ENCODE results near the gene SLC9A8.
"Not testable (repeated sequence)": the region's sequence is repeated elsewhere in the genome, so short reads cannot be mapped to it uniquely, and the experiment has no call there.

The SLC9A8 gene

DNA sequence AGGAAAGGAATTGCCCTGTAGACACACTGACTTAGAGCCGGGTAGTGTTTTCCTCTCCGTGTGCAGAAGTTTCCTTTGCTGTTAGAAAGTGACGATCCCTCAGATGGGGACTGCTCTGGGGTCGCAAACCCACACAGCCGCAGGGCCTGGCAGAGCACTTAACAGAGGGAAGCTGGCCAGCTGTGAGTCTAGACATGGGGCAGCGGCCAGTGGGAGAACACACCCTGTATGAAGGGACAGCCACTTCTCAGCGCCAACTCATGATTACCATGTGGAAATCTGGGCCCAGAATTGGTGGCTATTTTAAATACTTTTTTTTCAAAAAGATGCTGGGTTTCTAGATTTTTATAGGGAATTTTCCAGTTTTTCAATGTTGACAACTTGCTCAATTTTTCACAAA lies 39.4 kb downstream of the SLC9A8 start:
- no peak for DNase-seq

DNA sequence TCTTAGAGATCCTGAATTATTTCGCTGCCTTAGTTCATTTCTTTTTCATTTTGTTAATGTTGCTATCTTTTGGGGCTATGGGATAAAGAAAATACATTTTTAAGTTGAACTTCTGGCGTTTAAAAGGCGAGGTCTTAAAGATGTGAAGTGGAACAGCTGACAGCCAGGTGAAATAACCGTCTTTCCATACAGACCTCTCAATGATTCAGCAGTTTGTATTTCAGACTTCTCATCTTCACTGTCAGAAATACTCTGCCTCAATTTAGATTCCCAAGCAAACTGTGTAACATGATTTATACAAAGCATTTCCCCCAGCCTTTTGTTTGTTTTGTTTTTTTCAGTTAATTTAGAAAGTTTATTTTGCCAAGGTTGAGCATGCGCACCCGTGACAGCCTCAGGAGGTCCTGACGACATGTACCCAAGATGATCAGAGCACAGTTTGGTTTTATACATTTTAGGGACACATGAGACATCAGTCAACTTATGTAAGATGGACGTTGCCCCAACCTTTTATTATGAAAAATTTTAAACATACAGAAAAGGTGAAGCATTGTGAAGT lies 40.0 kb downstream of the SLC9A8 start:
- DNase-seq: no peak

DNA sequence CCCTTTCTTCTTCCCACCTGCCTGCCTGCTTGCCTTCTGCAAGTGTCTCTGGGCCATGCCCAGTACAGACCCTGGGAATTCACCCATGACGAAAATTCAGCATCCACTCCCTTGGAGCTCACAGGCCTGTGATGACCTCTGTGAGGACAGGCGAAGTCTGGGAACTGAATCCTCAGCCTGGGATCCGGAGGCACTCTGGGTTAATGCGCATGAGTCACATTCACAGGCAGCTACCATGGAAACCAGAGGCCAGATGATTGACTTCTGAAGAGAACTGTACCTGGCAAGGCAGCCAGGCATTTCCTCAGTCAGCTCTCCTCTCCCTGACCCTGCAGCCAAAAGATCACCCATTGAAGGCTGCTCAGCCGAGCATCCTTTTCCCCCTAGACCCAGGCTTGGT lies 41.0 kb downstream of the SLC9A8 start:
- DNase-seq: no peak

DNA sequence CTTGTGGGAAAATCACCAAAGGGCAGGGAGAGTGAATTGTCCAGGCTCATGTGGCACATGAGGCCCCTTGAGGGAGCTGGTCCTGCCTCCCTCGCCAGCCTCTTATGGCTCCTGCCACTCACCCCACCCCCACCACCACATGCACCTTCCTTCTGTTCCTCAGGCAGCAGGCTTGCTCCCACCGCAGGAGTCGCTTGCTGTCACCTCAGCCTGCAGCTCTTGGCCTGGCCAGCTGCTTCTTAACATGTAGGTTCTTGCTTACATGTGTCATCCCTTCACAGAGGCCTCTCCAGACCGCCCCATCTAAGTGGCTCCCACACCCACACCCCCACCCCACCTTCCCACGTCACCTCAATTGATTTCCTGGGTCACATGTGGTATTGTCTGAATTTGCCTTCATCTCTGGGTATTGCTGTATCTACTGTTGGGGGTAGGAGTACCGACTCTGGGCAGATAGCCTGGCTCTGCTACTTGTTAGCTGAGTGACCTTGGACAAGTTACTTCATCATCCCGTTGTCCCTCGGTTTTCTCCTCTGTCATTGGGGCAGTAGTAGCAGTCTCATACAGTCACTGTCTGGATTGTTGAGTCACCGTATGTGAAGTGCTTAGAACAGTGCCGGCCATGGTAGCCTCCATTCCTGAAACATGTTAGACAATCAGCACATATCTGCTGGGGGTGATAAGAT lies 41.7 kb downstream of the SLC9A8 start:
- no peak for DNase-seq

DNA sequence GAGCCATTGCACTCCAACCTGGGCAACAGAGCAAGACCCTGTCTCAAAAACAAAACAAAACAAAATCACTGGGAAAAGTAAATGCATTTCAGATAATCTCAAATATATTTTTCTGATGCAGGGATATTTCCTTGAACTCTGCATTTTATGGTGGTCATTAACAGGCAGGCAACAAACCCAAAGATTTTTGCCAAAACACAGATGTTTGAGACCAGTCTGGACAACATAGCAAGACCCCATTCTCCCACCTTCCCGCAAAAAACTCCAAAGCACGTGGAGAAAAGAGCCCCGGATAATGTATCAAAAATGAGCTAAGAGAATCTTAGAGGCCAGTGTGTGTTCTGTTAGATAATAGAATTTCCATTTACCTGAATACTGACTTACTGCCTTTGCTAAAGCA lies 44.3 kb downstream of the SLC9A8 start:
- DNase-seq: no peak

DNA sequence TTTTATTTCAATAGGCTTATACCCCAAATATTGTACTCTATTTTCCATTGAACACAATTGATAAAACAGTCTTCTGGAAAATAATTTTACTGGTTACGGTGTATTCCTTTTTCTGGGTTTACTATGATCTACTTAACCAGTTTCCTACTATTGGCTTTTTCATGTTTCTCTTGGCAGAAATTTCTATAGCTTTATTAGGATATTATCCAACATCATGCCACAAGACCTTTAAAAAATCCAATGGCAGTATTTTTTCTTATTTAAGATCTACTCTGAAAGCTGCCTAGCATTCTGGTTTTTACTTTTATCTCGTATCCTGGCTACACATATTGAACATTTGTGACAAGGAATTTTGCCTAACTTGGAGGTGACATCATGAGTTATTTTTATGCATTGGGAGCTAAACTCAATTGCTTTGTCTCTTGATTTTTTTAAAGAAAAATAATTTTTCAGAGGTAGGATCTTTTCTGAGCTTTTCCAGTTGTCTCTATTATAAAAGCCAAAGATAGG lies 45.5 kb downstream of the SLC9A8 start:
- DNase-seq: no peak

DNA sequence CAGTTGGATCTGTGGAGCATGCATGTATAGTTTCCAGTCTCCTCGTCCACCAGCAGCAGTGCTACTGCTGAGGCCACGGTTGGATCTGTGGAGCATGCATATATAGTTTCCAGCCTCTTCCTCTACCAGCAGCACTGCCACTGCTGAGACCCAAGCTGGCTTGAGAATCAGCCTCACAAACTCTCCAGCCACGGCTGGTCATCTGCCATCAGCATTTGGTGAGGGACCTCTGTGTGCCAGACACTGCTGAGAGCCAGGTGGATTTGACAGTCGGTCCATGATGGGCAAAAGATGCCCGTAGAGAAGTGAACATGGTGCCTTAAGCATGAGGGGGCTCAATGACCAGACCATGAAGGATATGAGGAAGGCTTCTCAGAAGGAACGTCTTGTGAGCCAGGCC lies 46.4 kb downstream of the SLC9A8 start:
- no peak for DNase-seq

DNA sequence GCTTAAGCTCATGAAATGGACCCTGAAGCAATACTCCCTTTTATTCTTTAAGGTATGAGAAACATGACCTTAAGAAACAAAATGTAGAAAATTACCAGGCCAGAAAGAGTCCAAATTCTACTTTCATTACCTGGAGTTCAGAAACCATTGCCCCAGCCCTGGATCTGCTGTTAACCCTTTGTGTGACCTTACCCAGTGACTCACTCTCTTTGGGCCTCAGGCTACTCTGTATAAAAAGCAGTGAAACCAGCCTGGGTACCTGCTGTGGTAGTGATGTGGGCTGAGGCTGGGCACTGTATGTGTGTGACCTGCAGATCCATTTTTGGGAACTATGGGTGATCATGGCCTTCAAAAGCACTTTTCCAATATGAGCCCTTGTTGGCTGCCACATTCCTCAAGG lies 47.2 kb downstream of the SLC9A8 start:
- no peak for DNase-seq

DNA sequence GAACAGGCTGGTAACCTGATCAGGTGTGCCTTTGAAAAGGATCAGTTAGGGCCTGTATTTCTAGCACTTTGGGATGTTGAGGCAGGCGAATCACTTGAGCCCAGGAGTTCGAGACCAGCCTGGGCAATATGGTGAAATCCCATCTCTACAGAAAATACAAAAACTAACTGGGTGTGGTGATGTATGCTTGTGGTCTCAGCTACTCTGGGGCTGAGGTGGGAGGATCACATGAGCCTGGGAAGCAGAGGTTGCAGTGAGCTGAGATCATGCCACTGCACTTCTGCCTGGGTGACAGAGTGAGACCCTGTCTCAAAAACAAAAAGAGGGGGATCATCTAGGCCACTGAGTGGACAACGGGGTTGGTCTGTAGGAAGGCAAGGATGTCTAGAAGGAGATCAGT lies 48.6 kb downstream of the SLC9A8 start:
- DNase-seq: not testable (repeated sequence)

DNA sequence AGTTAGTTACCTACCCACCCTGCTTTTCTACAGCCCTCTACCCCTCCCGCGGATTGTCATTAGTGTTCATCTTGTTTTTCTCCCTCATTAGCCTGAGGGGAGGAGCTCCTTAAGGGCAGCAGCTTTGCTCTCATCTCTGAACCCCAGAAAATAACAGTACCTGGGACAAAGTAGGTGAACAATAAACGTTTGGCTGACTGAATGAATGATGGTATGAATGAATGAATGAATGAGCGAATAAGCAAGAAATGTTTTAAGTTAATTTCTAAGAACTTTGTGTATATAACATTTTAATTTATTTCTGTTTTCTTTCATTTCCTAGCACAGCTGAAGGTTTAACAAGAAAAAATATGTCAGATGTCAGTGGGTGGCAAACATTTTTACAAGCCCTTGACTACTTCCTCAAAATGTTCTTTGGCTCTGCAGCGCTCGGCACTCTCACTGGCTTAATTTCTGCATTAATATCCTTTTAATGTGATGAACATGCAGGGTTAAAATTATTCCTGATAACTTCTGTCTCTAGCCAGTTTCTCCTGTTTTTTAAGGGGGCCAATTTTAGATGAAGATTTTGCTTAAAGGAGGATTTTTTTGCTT lies 50.1 kb downstream of the SLC9A8 start:
- no peak for DNase-seq

DNA sequence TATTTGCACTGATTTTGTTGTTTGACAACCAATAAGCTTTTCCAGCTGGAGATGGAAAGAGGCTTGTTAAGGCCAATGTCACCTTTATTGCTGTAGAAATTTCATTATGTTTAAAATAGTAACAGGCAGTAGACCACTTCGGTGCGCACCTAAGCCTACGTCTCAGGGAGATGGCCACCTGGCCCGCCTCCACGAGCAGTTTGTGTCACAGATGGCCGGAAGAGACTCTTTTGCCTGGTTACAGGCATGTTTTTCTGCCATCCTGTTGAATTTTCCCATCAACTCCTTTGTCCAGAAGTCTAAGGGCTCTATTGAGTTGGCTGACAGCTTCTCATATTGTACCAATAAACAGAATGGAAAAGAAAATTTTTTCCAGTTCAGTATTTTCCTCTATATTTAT lies 51.0 kb downstream of the SLC9A8 start:
- no peak for DNase-seq

DNA sequence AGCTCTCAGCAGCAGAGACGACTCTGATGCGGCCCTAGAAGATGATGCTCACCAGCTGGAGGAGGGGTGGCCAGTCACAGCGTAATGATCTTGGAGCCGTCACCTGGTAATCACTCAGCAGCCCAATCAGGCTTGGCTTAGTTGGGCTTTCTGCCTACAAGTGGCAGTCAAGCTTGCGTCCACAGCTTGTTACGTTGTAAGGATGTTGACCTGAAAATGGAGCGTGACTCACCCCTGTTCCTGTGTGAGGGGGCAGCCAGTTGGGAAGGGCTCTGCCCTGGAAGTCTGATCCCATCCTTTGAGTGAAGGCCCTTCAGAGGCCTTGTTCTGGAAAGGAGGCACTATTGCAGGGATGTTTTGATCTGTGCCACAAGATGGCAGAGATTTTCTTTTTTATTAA lies 52.9 kb downstream of the SLC9A8 start:
- no peak for DNase-seq

DNA sequence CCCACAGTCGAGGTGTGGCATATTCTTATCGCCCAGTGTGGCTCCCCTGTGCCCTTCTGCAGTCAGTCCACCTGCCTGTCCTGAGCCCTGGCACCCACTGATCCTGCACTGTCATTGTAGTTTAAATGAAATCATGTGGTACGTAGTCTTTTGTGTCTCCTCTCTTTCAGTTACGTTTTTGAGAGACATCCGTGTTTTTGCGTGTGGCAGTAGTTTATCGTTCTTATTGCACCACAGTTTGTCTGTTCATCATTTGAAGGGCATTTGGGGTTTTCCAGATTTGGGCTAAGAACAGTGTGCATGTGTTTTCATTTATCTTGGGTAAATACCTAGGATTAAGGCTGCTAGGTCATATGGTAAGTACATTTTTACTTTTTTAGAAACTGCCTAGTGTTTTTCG lies 53.4 kb downstream of the SLC9A8 start:
- no peak for DNase-seq

DNA sequence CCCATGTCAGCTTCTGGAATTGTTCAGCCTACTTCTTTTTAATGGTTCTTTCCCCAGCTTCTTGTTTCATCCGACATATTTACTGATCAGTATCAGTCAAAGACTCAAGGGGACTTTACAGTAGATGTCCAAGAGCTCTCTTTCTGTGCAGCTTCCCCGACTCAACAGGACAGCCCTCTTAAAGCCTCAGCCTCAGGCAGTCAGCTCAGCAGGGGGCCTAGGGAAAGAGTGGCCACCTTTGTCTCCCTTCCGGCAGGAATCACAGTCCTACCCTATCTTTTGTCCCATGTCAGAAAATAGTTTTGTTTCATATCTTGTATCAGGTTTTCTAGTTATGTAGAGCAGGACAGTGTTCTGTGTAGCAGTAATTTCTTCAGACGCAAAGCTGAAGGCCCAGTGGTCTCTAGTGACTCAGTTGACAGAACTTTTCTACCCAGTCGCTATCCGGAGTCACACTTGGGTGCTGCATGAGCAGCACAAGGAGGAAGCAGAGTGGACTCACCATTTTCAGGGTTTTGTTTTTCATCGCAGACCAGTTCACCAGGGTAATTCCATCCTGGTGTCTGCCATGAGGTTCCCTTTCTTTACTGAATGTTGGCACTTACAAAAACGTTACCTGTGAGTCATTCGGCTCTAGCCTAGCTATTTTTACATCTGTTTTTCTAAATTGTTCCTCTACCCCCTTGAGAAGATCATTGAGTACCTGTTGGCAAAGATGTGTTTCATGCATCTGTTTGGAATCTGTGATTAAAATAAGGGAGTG lies 55.0 kb downstream of the SLC9A8 start:
- DNase-seq: no peak

DNA sequence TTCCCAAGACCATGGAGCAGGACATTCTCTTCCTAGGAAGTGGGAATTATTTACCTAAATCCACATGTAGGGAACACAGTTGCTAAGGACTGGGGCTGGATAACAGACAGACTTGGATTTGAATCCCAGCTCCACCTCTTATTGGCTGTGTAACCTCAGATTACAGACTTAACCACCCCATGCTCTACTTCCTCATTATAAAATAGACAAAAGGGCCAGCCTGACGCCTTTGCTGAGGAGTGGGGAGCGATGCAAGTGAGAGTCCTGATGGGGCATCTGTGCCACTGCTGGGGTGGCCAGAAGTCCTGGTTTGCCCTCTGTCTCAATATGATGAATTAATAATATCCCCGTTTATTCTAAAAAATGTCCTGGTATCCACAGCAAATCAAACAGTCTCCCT lies 55.9 kb downstream of the SLC9A8 start:
- no peak for DNase-seq

DNA sequence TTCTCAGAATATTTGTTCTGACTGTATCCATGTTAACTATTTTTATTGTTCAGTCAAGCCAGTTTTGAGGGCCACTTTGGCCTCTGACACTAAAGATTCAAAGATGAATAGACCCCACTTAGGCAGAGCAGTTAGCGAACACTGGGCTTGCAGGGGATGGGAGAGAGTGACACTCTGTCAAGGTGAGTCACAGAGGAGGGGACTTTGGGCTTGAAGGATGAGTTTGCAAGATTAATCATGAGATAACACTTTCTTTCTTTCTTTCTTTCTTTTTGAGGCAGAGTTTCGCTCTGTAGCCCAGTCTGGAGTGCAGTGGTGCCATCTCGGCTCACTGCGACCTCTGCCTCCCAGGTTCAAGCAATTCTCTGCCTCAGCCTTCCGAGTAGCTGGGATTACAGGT lies 56.3 kb downstream of the SLC9A8 start:
- no peak for DNase-seq

DNA sequence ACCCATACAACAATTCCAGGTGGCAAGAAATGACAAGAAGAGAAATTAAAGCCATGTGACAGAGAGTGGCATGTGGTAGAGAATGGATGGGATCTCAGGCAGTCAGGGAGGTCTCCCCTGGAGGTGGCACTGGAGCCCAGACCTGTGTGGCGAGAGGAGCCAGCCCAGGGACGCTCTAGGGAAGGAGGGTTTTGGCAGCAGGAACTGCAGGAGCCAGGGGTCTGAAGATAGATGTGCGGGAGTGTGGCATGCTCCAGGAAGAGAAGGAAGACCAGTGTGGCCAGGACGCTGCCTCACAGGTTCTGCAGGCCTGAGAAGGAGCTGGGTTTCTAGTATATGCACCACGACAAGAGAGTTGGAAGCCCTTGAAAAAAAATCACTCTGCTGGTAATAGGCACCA lies 57.6 kb downstream of the SLC9A8 start:
- DNase-seq: no peak

DNA sequence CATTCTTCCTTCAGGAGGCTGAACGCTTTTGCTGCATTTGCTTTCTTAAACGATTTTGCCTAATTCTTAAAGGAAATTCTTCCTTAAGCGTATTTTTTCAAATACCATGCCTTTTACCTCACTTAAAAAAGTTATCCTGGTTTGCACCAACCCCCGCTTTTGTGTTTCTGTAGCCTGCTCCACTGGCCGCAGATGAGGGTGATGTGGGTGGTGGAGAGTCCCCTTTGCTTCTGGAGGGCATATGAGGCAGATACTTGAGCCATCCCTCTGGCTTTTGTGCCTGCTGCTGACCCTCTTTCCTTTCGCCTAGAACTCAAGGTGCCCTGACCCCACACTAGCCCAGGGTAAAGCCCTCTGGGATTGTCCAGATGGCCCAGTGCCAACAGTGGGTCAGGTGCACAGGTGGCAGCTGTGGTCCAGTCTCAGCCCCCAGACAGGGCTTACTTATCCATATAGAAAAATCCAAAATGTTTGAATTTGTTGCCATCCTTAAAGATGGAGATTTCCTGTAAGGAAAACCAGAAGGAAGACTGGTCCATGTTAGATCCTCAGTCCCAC lies 58.8 kb downstream of the SLC9A8 start:
- DNase-seq: no peak

DNA sequence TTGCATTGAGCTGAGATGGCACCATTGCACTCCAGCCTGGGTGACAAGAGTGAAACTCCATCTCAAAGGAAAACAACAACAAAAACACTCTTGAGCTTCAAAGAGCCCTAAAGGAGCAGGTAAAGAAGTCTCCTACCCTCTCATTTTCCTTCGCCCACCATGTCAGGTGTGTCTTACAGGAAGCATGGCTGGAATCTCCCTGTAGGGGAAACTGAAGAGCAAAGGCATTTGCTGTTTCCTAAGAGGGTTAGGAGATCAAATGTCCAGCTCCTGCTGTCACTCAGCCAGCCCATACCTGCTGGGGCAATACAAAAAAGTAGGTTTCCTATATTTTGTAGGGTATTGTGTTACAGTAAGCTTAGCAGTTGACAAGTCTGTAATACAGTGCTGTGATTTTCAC lies 59.4 kb downstream of the SLC9A8 start:
- no peak for DNase-seq

DNA sequence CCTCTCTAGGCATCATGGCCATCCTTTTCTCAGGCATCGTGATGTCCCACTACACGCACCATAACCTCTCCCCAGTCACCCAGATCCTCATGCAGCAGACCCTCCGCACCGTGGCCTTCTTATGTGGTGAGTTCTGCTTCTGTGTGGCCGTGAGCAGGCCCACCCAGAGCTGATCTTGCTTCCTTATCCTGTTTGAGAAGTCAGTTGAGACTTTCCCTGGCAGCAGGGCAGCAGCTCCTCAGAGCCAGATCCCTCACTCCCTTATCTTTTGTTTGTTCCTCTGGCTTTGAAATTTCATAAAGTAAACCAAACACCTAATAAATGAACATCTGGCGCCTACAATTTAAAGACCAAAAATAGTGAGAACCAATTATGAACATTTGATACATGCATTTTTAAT lies 62.1 kb downstream of the SLC9A8 start:
- DNase-seq: no peak

DNA sequence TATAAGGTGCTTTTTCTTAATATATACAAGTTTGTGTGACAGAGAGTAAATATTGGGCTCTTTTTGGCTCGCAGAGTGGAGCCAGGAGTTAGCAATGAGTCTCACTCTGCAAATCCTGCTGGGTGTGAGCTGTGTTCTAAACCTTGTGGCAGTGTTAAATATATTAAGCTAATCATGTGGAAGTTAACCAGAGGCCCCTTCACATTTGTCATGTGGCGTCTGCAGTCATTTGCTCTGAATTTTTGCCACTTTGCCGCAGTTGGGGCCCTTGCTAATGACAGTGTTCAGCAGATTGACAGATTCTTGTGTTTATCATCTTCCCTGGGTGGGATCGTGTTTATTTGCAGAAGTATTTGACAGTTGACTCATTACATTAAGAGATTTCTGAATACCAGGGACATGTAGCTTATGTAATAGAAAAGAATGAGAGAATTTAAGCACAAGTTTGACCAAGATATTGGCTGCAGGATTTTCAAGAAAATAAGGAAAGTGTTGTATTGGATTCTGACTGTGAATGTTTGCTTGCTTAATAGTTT lies 64.8 kb downstream of the SLC9A8 start:
- no peak for DNase-seq

DNA sequence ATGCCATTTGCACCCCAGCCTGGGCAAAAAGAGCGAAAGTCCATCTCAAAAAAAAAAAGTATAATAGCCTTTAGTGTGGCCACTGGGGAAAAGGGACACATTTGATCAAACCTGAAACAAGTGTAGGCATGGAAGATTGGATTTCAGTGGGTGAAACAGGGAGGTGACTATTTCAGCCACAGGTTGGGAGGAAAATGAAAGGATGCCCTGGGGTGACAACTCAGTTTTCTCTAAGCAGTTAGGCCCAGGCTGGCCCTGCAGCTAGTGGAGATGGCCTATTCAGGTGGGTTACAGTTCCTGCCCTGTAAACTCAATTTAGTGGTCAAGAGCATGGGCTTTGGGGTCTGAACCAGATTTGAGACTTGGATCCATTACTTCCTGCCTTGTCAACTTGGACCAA lies 66.3 kb downstream of the SLC9A8 start:
- no peak for DNase-seq

DNA sequence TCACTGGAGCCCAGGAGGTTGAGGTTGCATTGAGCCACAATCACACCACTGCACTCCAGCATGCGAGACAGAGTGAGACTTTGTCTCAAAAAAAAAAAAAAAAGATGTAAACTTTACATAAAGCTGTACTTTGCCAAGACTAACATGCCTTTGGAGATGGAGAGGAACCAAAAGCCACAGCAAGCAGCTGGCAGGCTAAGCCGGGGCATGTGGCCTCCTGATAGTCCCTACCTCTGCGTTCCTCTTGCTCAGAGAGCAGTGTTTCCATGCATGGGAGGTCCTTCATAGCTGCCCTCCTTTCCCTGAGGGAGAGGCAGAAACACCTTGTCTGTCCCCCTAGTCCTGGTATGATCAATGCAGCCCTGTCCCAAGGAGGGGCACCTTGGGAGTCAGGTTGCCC lies 67.5 kb downstream of the SLC9A8 start:
- no peak for DNase-seq
